HFFc6 (cell line): Measurements from ENCODE around the gene SHKBP1. TPM values are rescaled to one million over a fixed set of nuclear protein-coding genes. Genes with fewer than 3 reads are reported as not detected.
"Not testable (repeated sequence)": the region's sequence is repeated elsewhere in the genome, so short reads cannot be mapped to it uniquely, and the experiment has no call there.

ENCODE experiments used
- DNase-seq: peaks from one replicate; pipeline ENCODE4 v3.0.0-alpha.2; 2018
- H3K27ac Mint-ChIP-seq: 2 replicates; pipeline ENCODE4 v1.8.0; 2020; ENCODE audit warnings: mild to moderate bottlenecking, mixed read lengths
- H3K27me3 Mint-ChIP-seq: 2 replicates; pipeline ENCODE4 v1.8.0; 2021; ENCODE audit warnings: mild to moderate bottlenecking, moderate library complexity, mixed read lengths; ENCODE audit not compliant: insufficient read depth
- H3K36me3 Mint-ChIP-seq: 2 replicates; pipeline ENCODE4 v1.8.0; 2021; ENCODE audit warnings: low read depth, mixed read lengths
- H3K4me1 Mint-ChIP-seq: 2 replicates; pipeline ENCODE4 v1.8.0; 2020; ENCODE audit warnings: low read depth, mixed read lengths
- H3K4me3 Mint-ChIP-seq: 2 replicates; pipeline ENCODE4 v1.8.0; 2020; ENCODE audit warnings: mild to moderate bottlenecking, moderate library complexity, mixed read lengths
- H3K9me3 Mint-ChIP-seq: 2 replicates; pipeline ENCODE4 v1.8.0; 2020; ENCODE audit warnings: mild to moderate bottlenecking, mixed read lengths
- CTCF ChIP-seq: fragments of 200-600 bp; sonication (generic); IDR thresholded peaks from 2 replicates; pipeline ENCODE4 v1.5.0; 2021; ENCODE audit warnings: antibody characterized with exemption, mild to moderate bottlenecking
- total RNA-seq, 6 experiments: library from RNA; stranded (reverse); fragmentation: NEBNext Ultra II Directional; extraction: Animal tissue kit (Norgen Biotek cat#: 25700); gene quantifications; 2 replicates in 1 of 6; 3 replicates in 5 of 6; pipeline ENCODE4 v1.2.3, GENCODE V29; 2021

Gene SHKBP1
- total RNA-seq, 6 experiments from 2014 or later, result 58.5 to 95.2 (median 83.0) TPM

- Mint-ChIP-seq H3K4me1 (peaks cover 15% of the 10 kb centered on the region), H3K36me3 (peaks cover 21% of the 10 kb centered on the region), H3K4me3 (no peak overlapping the region), H3K9me3 (no peaks in the 10 kb centered on the region), H3K27ac (no peak overlapping the region), H3K27me3 (peaks cover 3% of the 10 kb centered on the region)
- no peak for DNase-seq
- TF ChIP-seq CTCF, result no peak
Observed at GRCh38 chr19:40623403-40624251, 47.0 kb downstream of the SHKBP1 start.

GRCh38 chr19:40624369-40625153 lies 47.9 kb downstream of the SHKBP1 start:
- peaks cover 15% of the 10 kb centered on the region for H3K4me1 Mint-ChIP-seq
- H3K36me3 Mint-ChIP-seq, result peaks cover 16% of the 10 kb centered on the region
- H3K9me3 Mint-ChIP-seq, H3K27me3 Mint-ChIP-seq, H3K27ac Mint-ChIP-seq, H3K4me3 Mint-ChIP-seq, DNase-seq: not testable (repeated sequence)

GRCh38 chr19:40625406-40626120 lies 48.9 kb downstream of the SHKBP1 start:
- H3K9me3 Mint-ChIP-seq, result no peaks in the 10 kb centered on the region
- H3K36me3 Mint-ChIP-seq, result peaks cover 18% of the 10 kb centered on the region
- no peak for TF ChIP-seq CTCF
- H3K4me3 Mint-ChIP-seq, result no peak overlapping the region
- peaks cover 15% of the 10 kb centered on the region for H3K4me1 Mint-ChIP-seq
- H3K27me3 Mint-ChIP-seq, result peaks cover 3% of the 10 kb centered on the region
- H3K27ac Mint-ChIP-seq, result no peak overlapping the region
- DNase-seq, result no peak

- Mint-ChIP-seq H3K27ac (no peak overlapping the region), H3K36me3 (peaks cover 12% of the 10 kb centered on the region), H3K27me3 (peaks cover 5% of the 10 kb centered on the region), H3K9me3 (no peaks in the 10 kb centered on the region), H3K4me1 (peaks cover 15% of the 10 kb centered on the region), H3K4me3 (no peak overlapping the region)
- TF ChIP-seq CTCF, result no peak
- no peak for DNase-seq
Observed at GRCh38 chr19:40626918-40627317, 50.2 kb downstream of the SHKBP1 start.

- no peak for DNase-seq
- no peak overlapping the region for H3K4me3 Mint-ChIP-seq
- no peaks in the 10 kb centered on the region for H3K9me3 Mint-ChIP-seq
- no peak overlapping the region for H3K27ac Mint-ChIP-seq
- H3K36me3 Mint-ChIP-seq, result peaks cover 10% of the 10 kb centered on the region
- no peak for TF ChIP-seq CTCF
- H3K4me1 Mint-ChIP-seq, result peaks cover 22% of the 10 kb centered on the region
- H3K27me3 Mint-ChIP-seq, result peaks cover 5% of the 10 kb centered on the region
Observed at GRCh38 chr19:40627486-40628279, 51.0 kb downstream of the SHKBP1 start.
